Measurements from ENCODE around the gene NQO2.
"Not testable (repeated sequence)": the region's sequence is repeated elsewhere in the genome, so short reads cannot be mapped to it uniquely, and the experiment has no call there.

Gene NQO2

DNA sequence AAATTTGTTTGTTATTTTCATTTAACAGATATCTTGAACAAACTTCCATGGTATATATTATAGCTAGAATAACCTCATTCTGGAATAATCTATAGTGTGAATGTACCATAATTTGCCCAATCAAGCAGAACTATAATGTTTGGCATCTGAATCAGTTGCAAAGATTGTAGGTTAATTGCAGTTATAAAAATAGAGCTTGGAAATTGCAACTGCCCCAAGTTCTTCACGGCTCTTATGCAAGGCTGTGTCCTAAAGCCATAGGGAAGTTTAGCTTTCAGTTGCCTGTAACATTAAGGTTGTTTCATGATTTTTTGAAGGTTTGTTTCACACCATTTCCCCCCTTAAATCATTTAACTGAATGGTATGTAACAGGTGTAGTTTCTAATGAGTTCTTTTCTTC is 19.4 kb downstream of the NQO2 start:
- H3K4me3 Mint-ChIP-seq = no peak overlapping the region
- H3K27me3 Mint-ChIP-seq = no peaks in the 10 kb centered on the region
- no peaks in the 10 kb centered on the region for H3K9me3 Mint-ChIP-seq
- peaks cover 51% of the 10 kb centered on the region for H3K36me3 Mint-ChIP-seq
- DNase-seq = no peak
- peaks cover 40% of the 10 kb centered on the region for H3K4me1 Mint-ChIP-seq
- H3K27ac Mint-ChIP-seq = no peak overlapping the region
- CTCF ChIA-PET = interaction anchor here (1.1 kb wide), 1 partner anchor 18 kb away, joined by 7 read pairs; no protein-coding TSS in a partner anchor

DNA sequence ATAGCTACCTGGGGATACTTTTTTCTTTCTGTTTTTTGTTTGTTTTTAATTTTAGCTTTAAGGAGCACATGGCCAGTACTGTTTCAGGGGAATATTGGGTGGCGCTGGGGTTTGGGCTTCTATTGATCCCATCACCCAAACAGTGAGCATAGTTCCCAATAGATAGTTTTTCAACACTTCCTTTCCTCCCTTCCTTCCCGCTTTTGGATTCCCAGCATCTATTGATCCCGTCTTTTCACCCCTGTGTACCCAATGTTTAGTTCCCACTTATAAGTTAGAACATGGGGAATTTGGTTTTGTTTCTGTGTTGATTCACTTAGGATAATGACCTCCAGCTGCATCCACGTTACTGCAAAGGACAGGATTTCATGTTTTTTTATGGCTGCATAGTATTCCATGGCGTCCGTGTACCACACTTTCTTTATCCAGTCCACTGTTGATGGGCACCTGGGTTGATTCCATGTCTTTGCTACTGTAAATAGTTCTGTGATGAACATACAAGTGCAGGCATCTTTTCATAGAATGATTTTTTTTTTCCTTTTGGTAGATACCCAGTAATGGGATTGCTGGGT is 20.1 kb downstream of the NQO2 start:
- H3K4me1 Mint-ChIP-seq = peaks cover 48% of the 10 kb centered on the region
- H3K4me3 Mint-ChIP-seq = no peak overlapping the region
- H3K36me3 Mint-ChIP-seq = peaks cover 45% of the 10 kb centered on the region
- H3K27me3 Mint-ChIP-seq = no peaks in the 10 kb centered on the region
- no peak for DNase-seq
- H3K27ac Mint-ChIP-seq = no peak overlapping the region
- H3K9me3 Mint-ChIP-seq = no peaks in the 10 kb centered on the region
- CTCF ChIA-PET = interaction anchor here (0.7 to 1.1 kb wide), 3 partner anchors 18 to 19 kb away, joined by 3 to 7 read pairs (median 5); no protein-coding TSS in a partner anchor

DNA sequence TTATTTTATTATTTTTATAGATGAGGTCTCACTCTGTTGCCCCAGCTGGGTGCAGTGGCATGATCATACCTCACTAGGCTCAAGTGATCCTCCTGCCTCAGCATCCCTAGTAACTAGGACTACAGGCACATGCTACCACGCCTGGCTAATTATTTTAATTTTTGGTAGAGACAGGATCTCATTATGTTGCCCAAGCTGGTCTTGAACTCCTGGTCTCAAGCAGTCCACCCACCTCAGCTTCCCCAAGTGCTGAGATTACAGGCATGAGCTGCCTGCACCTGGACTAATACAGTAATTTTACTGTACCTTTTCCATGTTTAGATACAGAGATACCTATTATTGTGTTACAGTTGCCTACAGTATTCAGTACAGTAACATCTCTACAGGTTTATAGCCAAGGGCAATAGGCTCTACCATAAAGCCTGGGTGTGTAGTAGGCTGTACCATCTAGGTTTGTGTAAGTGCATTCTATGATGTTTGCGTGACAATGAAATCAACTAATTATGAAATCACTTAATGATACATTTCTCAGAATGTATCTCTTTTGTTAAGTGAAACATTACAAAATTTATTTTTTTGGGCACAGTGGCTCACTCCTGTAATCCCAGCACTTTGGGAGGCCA is 21.4 kb downstream of the NQO2 start:
- H3K27ac Mint-ChIP-seq, H3K27me3 Mint-ChIP-seq, H3K4me3 Mint-ChIP-seq, CTCF ChIA-PET, DNase-seq, H3K9me3 Mint-ChIP-seq: not testable (repeated sequence)
- Mint-ChIP-seq H3K36me3 (peaks cover 34% of the 10 kb centered on the region), H3K4me1 (peaks cover 59% of the 10 kb centered on the region)

DNA sequence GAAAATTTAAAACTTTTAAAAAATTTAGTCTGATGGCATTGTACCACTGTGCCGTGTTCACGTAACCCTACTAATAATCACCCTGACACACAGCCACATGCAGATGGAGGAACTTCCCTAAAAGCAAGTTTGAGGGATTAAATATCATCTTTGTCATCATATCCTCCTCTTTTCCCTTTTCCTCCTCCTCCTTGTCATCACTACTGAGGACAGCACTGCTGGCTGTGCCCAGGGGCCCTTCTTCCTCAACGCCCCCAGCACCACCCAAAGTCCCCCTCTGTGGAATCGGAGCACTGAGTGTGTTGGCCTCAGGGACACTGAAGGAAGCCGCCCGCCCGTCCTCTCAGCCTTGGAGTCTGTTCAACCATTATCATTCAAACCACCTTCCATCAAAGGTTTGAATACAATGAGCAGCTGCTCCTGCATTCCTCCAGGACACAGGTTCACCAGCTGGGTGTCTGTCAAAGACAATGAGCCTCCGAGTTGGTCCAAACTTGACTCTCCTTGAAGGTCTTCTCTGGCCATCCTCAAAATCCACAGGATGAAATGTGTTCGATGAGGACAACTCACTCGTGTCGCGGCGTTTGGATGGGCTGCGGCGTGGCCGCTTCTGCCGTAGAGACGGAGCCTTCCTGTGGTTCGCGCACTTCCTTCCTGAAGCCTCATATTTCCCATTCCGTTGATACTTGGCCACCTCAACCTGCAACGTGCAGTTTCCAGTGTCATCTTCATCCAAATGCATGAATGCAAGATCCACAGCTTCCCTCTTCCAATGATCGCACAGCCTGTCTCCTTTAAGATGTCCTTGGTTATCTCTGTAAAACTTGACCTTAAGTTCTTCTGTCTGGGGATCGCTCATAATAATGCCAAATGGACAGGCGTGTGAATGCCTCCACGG is 23.3 kb downstream of the NQO2 start:
- CTCF ChIA-PET = interaction anchor here (0.7 to 1.5 kb wide), 4 partner anchors 21 to 232 kb away, joined by 3 to 6 read pairs (median 4); no protein-coding TSS in a partner anchor
- H3K36me3 Mint-ChIP-seq = peaks cover 27% of the 10 kb centered on the region
- peak; percentile 46 for DNase-seq
- no peaks in the 10 kb centered on the region for H3K9me3 Mint-ChIP-seq
- H3K4me1 Mint-ChIP-seq = peaks cover 73% of the 10 kb centered on the region
- peak overlapping the region; percentile 91 for H3K27ac Mint-ChIP-seq
- peak overlapping the region; percentile 73 for H3K4me3 Mint-ChIP-seq
- no peaks in the 10 kb centered on the region for H3K27me3 Mint-ChIP-seq

DNA sequence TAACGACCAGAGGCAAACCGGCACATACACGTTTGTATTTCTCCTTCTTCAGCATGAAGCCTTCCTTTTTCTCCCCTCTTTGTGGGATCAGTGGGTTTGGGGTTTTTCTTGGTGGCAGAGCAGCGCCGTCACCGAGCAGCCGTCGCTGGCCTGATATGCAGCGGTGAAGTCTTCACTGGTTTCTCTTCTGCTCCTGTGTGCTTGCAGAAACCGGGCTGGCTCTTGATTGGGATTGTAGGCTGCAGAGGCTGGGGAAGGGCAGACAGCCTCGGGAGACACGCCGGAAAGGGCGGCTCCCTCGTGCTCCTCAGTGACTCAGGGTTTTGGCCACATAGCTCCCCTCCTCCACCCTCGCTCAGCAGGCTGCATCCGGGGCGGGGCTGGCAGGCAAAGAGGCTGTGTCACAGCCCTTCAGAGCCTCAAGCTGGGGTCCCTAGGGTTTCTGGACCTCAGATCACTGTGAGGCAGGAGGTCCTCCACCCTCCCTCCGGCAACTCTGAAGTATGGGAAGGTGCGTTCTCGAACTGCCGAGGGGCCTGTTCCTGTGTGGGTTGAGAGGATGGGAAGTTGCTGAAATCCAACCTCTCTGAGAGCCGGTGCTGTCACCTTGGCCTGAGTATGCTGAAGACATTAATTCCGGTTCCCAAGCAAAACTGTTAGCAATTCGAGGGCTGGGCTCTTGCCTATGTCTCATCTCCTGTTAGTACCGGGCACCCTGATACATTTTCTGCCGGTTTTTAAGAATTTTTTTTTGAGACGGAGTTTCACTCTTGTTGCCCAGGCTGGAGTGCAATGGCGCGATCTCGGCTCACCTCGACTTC is 24.2 kb downstream of the NQO2 start:
- Mint-ChIP-seq H3K4me3 (peak overlapping the region; percentile 73), H3K9me3 (no peaks in the 10 kb centered on the region), H3K27me3 (no peaks in the 10 kb centered on the region), H3K27ac (peak overlapping the region; percentile 91), H3K36me3 (peaks cover 27% of the 10 kb centered on the region), H3K4me1 (peaks cover 79% of the 10 kb centered on the region)
- CTCF ChIA-PET = interaction anchor here (0.7 to 1.5 kb wide), 6 partner anchors 16 to 233 kb away, joined by 3 to 6 read pairs (median 3); no protein-coding TSS in a partner anchor
- peak; percentile 92 for DNase-seq

DNA sequence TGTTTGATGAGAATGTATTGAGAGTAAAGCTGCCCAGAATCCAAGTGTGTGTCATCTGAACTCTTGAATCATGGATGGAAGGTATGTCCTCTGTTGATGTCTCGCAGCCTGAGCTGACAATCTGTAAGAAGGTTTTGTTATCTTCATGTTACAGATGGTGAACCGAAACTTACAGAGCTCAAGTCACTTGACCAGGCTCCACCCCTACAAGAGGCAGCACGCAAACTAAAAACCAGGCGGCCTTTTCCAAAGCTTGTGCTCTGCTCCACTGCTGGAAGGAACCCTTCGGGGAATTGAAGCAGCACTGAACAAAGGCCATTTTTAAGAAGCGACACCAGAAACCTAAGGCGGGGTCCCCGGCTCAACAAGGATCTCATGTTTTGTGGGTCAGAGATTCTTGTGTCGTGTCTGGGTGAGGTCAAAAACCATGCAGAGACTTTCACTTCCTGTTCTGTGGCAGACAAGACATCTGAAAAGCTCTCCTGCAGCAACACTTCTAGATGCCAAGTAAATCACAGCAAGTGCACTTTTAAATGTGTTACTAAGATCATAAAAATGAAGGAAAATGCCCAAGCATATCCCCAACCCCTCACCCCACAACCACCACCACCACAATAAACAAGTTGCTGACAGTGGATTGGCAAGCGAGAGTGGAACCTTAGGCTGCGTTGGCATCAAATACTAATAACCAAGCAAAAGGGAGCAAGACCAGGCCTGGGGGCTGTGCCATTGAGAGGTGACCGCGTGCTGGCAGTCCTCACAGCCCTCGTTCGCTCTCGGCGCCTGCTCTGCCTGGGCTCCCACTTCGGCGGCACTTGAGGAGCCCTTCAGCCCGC is 27.3 kb downstream of the NQO2 start:
- CTCF ChIA-PET = interaction anchor here (1.0 to 2.6 kb wide), 6 partner anchors 19 to 28 kb away, joined by 3 to 20 read pairs (median 4); partner anchors contain the start of gene NQO2
- peaks cover 9% of the 10 kb centered on the region for H3K27me3 Mint-ChIP-seq
- peak overlapping the region; percentile 96 for H3K27ac Mint-ChIP-seq
- peak; percentile 66 for DNase-seq
- peaks cover 68% of the 10 kb centered on the region for H3K4me1 Mint-ChIP-seq
- no peaks in the 10 kb centered on the region for H3K9me3 Mint-ChIP-seq
- H3K36me3 Mint-ChIP-seq = peaks cover 8% of the 10 kb centered on the region
- H3K4me3 Mint-ChIP-seq = peak overlapping the region; percentile 54

DNA sequence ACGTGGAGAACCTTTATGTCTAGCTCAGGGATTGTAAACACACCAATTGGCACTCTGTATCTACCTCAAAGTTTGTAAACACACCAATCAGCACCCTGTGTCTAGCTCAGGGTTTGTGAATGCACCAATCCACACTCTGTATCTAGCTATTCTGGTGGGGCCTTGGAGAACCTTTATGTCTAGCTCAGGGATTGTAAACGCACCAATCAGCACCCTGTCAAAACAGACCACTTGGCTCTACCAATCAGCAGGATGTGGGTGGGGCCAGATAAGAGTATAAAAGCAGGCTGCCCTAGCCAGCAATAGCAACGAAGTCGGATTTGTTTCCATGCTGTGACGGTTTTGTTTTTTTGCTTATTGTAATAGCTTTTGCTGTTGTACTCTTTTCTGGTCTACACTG is 28.5 kb downstream of the NQO2 start:
- H3K4me3 Mint-ChIP-seq = not testable (repeated sequence)
- H3K4me1 Mint-ChIP-seq = peaks cover 62% of the 10 kb centered on the region

DNA sequence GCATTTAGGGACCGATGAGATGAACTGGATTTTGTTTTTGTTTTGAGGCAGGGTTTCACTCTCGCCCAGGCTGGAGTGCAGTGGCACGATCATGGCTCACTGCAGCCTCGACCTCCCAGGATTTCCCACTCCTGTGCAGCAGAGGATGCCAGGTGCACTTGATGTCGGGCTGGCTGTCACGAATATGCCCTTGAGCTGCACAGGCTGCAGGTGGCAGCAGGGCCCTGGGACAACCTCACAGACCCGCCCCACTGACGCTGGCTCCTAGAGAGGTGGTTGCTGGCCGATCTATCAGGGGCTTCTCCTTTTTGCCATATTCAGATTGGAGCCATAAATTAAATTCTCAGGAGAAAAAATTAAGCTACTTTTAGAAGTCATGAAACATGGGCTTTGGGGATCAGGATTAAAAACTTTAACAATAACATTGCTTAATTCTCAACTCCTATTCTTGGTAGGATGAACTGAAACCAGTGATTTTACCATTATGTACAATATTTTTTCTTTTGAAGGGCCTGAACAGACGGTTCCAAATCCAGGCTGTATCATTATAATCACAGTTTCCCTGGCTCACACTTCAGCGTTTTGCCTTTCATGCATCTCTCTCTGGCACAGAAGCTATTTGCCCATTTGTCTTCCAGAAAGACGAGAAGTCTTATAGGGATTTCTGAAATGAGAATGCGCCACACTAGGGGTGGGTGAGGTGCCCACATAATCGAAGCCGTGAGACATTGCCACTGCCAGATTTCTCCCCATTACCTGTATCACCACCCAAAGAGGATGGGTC is 32.4 kb downstream of the NQO2 start:
- no peak overlapping the region for H3K27ac Mint-ChIP-seq
- CTCF ChIA-PET = interaction anchor here (1.3 to 1.5 kb wide), 2 partner anchors 22 to 30 kb away, joined by 6 read pairs; no protein-coding TSS in a partner anchor
- H3K4me3 Mint-ChIP-seq = no peak overlapping the region
- H3K36me3 Mint-ChIP-seq = peaks cover 2% of the 10 kb centered on the region
- H3K27me3 Mint-ChIP-seq = peaks cover 27% of the 10 kb centered on the region
- peaks cover 24% of the 10 kb centered on the region for H3K4me1 Mint-ChIP-seq
- H3K9me3 Mint-ChIP-seq = peaks cover 3% of the 10 kb centered on the region
- DNase-seq = peak; percentile 48

More for the DNA sequence above, 28.5 kb downstream of the NQO2 start:
- CTCF ChIA-PET = interaction anchor here (1.7 kb wide), 1 partner anchor 24 kb away, joined by 4 read pairs; no protein-coding TSS in a partner anchor
- H3K9me3 Mint-ChIP-seq, H3K27ac Mint-ChIP-seq, H3K36me3 Mint-ChIP-seq, DNase-seq: not testable (repeated sequence)
- peaks cover 15% of the 10 kb centered on the region for H3K27me3 Mint-ChIP-seq

DNA sequence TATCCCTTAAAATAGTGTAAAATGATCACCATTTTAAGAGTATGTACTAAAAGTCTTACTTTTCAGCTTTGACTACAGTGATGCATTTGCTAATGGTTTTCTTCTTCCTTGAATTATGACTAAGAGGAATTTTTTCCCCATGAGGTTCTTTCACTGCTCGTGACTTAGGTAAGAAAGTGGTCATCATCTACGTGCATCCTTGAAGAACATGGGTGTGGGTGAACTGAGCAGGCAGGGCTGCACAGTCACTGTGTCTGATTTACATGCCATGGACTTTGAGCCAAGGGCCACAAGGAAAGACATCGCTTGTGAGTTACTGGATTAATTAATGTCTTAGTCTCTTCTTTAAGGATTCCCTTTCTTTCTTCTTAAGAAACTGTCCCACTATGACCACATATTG is 33.3 kb downstream of the NQO2 start:
- DNase-seq = no peak

DNA sequence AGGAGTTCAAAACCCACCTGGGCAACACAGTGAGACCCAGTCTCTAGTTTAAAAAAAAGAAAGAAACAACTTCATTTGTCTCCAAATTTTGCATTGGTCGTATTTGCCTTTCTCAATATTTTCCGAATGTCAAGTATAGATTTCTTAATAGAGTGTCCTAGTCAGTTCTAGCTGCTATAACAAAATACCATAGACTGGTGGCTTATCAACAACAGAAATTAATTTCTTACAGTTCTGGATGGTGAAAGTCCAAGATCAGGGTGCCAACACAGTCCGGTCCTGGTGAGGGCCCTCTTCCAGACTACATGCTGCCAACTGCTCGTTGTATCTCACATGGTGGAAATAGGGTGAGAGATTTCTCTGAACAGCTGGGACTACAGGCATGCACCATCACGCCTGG is 34.0 kb downstream of the NQO2 start:
- H3K36me3 Mint-ChIP-seq = no peaks in the 10 kb centered on the region
- H3K27me3 Mint-ChIP-seq = peaks cover 41% of the 10 kb centered on the region
- CTCF ChIA-PET = no interaction called here
- H3K27ac Mint-ChIP-seq = no peak overlapping the region
- peaks cover 3% of the 10 kb centered on the region for H3K9me3 Mint-ChIP-seq
- peaks cover 12% of the 10 kb centered on the region for H3K4me1 Mint-ChIP-seq
- no peak overlapping the region for H3K4me3 Mint-ChIP-seq
- DNase-seq = no peak

More for the DNA sequence above, 33.3 kb downstream of the NQO2 start:
- no peaks in the 10 kb centered on the region for H3K36me3 Mint-ChIP-seq
- H3K27me3 Mint-ChIP-seq = peaks cover 37% of the 10 kb centered on the region
- no peak overlapping the region for H3K27ac Mint-ChIP-seq
- peaks cover 18% of the 10 kb centered on the region for H3K4me1 Mint-ChIP-seq
- peaks cover 3% of the 10 kb centered on the region for H3K9me3 Mint-ChIP-seq
- CTCF ChIA-PET = no interaction called here
- no peak overlapping the region for H3K4me3 Mint-ChIP-seq

DNA sequence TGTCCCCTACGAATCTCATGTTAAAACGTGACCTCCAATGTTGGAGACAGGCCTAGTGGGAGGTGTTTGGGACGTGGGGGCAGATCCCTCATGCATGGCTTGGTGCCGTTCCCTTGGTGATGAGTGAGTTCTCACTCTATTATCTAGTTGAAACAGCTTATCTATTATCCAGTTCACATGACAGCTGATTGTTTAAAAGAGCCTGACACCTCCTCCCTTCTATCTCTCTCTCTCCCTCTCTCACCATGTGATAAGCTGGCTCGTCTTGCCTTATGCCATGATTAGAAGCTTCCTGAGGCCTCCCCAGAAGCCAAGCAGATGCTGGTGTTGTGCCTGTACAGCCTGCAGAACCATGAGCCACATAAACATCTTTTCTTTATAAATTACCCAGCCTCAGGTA is 35.7 kb downstream of the NQO2 start:
- Mint-ChIP-seq H3K36me3 (no peaks in the 10 kb centered on the region), H3K27ac (no peak overlapping the region), H3K9me3 (peaks cover 3% of the 10 kb centered on the region), H3K4me1 (peaks cover 8% of the 10 kb centered on the region), H3K4me3 (no peak overlapping the region), H3K27me3 (peaks cover 41% of the 10 kb centered on the region)
- DNase-seq = no peak
- CTCF ChIA-PET = interaction anchor here (1.2 kb wide), 1 partner anchor 9 kb away, joined by 3 read pairs; no protein-coding TSS in a partner anchor

DNA sequence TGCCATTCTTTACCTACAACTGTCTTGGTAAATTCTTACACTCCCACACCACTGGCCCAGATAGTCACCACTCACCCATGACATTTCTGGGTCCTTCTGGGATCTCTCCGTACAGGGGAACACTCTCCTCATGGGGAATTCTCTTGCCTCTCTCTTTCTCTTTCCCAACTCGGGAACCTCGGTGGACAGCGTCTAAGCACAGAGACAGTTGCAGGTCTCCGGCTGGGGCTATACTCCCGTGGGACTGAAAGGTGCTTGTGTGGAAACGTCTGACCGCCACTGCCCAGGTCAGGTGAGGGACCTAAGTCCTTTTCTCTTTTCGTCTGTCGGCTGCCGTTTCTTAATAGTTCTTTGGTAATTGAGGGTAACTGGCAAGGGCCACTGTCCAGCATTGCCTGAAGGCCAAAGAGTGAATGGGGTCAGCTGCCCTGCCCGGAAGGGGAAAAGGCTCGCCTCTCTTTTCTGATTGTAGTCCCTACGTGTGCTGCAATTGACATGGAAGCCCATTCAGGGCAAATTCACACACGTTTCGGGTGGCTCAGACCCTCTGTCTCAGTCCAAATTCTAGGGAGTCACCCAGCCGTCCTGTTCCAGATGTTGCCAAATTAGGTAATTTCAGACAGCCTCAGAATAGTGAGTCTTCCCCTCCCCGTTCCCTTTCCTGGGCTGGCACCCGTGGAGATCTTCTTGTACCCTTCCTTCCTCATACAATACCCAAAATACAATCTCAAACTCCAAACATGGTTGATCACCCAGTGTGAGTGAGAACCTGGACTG is 37.4 kb downstream of the NQO2 start:
- CTCF ChIA-PET = no interaction called here
- DNase-seq = no peak
- H3K9me3 Mint-ChIP-seq = peaks cover 3% of the 10 kb centered on the region
- peaks cover 32% of the 10 kb centered on the region for H3K27me3 Mint-ChIP-seq
- peaks cover 1% of the 10 kb centered on the region for H3K4me1 Mint-ChIP-seq
- no peak overlapping the region for H3K27ac Mint-ChIP-seq
- no peaks in the 10 kb centered on the region for H3K36me3 Mint-ChIP-seq
- no peak overlapping the region for H3K4me3 Mint-ChIP-seq

Data from activated naive CD4-positive, alpha-beta T cell treated with anti-CD3 and anti-CD28 coated beads, Interleukin-2, amount 10 ng/mL, durations not matched to agents 7 days and 5 days (primary cell).